AG20443 (cell line): ENCODE data around the gene BCAT1.
A peak's percentile ranks its signal among the peaks of the same experiment; 100 is the strongest.

Experiments used
- DNase-seq: peaks from one replicate; pipeline ENCODE4 v3.0.0; 2012; ENCODE audit warnings: low spot score, mixed read lengths

Gene BCAT1

GRCh38 chr12:24948757-24949722, at the start of gene BCAT1:
Gene BCAT1 (minus strand): TSS chr12:24949101. CDS start chr12:24948932, 169 bp downstream.
- DNase-seq = peak; percentile 89

- no peak for DNase-seq
Measured at GRCh38 chr12:24997970-24998582, 49.2 kb upstream of the BCAT1 start.

- peak; percentile 13 for DNase-seq
Measured at GRCh38 chr12:24997496-24997895, 48.6 kb upstream of the BCAT1 start.

- no peak for DNase-seq
Measured at GRCh38 chr12:24996820-24997219, 47.9 kb upstream of the BCAT1 start.

- no peak for DNase-seq
Measured at GRCh38 chr12:24996102-24996797, 47.3 kb upstream of the BCAT1 start.

GRCh38 chr12:24993793-24994192, 44.9 kb upstream of the BCAT1 start:
- DNase-seq = no peak

- peak; percentile 54 for DNase-seq
Measured at GRCh38 chr12:24991209-24992049, 42.5 kb upstream of the BCAT1 start.

- DNase-seq = no peak
Measured at GRCh38 chr12:24989216-24989615, 40.3 kb upstream of the BCAT1 start.

GRCh38 chr12:24982250-24982649, 33.3 kb upstream of the BCAT1 start:
- no peak for DNase-seq

GRCh38 chr12:24979976-24980730, 31.3 kb upstream of the BCAT1 start:
- DNase-seq = no peak

- no peak for DNase-seq
Measured at GRCh38 chr12:24979329-24979728, 30.4 kb upstream of the BCAT1 start.

GRCh38 chr12:24977711-24978110, 28.8 kb upstream of the BCAT1 start:
- DNase-seq = no peak

- DNase-seq = no peak
Measured at GRCh38 chr12:24977060-24977459, 28.2 kb upstream of the BCAT1 start.

GRCh38 chr12:24975425-24975824, 26.5 kb upstream of the BCAT1 start:
- DNase-seq = no peak

- no peak for DNase-seq
Measured at GRCh38 chr12:24974216-24974615, 25.3 kb upstream of the BCAT1 start.

- DNase-seq = no peak
Measured at GRCh38 chr12:24972078-24972477, 23.2 kb upstream of the BCAT1 start.

- DNase-seq = no peak
Measured at GRCh38 chr12:24970177-24970576, 21.3 kb upstream of the BCAT1 start.

- DNase-seq = no peak
Measured at GRCh38 chr12:24966951-24967564, 18.2 kb upstream of the BCAT1 start.

- DNase-seq = no peak
Measured at GRCh38 chr12:24964342-24964741, 15.4 kb upstream of the BCAT1 start.

GRCh38 chr12:24960222-24960855, 11.4 kb upstream of the BCAT1 start:
- peak; percentile 66 for DNase-seq
